Measurements from ENCODE around the gene ZNF512.
A peak's percentile ranks its signal among the peaks of the same experiment; 100 is the strongest.

Gene ZNF512

DNA sequence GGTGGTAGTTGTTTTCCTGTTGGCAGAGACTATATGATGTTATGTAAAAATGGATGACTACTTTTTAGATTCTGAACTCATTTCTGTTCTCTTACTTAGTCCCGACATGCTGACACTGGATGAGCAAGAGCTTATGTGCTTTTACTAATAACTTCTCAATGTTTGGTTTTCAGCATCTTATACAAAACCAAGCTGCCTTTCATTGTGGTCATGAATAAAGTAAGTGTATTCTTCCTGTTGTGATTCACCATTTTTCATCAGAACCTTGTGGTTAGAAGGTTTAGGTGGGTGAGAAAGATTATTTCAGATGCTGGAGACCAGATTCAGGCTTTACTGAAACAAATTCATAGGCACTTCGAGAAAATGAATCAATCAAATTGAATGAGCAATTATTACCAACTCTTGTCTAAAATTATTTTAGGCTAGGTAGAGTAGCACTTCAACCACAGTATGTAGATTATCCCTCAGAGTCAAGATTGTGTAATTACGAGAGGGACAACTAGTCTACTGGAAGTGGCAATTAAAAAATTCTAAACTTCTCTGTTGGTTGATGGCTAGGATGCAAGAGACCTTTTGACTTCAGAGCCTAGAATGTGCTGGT lies 55.3 kb downstream of the ZNF512 start:
- no peak for DNase-seq
- TF ChIP-seq GATA1 (IDR thresholded peaks at IDR 0.05; ENCODE audit: low read depth, low read length) (no peak), POLR2A (IDR thresholded peaks at IDR 0.05; ENCODE audit: low read length) (no peak)

DNA sequence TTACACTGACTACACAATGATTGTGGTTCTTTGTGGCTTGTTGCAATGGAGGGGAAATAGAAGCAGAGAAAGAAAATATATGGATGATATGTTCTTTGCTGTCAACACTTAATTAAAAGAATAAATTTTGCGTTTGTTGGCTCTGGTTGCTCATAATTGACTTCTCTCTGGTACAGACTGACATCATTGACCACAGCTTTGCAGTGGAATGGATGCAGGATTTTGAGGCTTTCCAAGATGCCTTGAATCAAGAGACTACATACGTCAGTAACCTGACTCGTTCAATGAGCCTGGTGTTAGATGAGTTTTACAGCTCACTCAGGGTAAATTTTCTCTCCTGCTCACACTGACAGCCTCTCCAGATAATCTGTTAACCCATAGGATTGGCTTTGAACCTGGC lies 55.9 kb downstream of the ZNF512 start:
- DNase-seq, result no peak
- no peak for TF ChIP-seq POLR2A (IDR thresholded peaks at IDR 0.05; ENCODE audit: low read length)
- TF ChIP-seq GATA1 (IDR thresholded peaks at IDR 0.05; ENCODE audit: low read depth, low read length), result no peak

- TF ChIP-seq POLR2A (IDR thresholded peaks at IDR 0.05; ENCODE audit: low read length) (no peak), GATA1 (IDR thresholded peaks at IDR 0.05; ENCODE audit: low read depth, low read length) (no peak)
- DNase-seq, result no peak
Observed at GRCh38 chr2:27640722-27641245, 57.9 kb downstream of the ZNF512 start.

DNA sequence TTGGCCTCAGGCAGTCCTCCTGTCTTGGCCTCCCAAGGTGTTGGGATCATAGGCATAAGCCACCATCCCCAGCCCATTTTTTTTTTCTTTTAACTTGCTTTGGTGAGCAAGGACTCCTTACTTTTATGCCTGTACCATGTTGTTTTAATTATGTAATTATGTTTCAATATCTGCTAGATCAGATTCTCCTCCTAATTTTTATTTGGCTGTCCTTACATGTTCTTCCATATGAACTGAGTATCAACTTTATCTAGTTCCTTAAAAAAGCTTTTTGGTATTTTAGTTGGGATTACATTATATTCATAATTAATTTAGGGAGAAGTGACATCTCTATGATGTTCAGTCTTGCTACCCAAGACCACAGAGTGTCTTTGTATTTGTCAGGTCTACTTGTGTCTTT lies 62.4 kb downstream of the ZNF512 start:
- TF ChIP-seq POLR2A (IDR thresholded peaks at IDR 0.05; ENCODE audit: low read length) (no peak), GATA1 (IDR thresholded peaks at IDR 0.05; ENCODE audit: low read depth, low read length) (no peak)
- DNase-seq, result no peak

DNA sequence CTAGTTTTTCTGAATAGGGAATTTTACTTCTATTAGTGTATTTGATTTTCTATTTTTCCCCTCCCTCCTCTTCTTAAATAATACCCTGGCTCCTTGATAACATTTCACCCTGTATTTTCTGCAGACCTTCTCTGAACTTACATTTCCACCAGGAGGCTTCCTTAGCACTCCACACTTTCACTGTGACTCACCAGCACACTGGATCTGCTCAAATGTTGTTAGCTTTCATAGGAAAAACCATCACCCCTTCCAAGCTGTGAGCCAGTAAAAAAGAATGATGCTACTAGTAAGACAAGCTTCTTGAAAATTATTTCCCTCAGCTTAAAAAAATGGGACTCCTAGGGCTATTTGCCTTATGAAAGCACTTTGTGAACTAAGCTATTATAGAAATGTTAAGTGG lies 64.4 kb downstream of the ZNF512 start:
- DNase-seq, result no peak
- TF ChIP-seq POLR2A (IDR thresholded peaks at IDR 0.05; ENCODE audit: low read length), result no peak
- TF ChIP-seq GATA1 (IDR thresholded peaks at IDR 0.05; ENCODE audit: low read depth, low read length), result no peak

GRCh38 chr2:27647737-27648136 lies 64.9 kb downstream of the ZNF512 start:
- DNase-seq, result no peak
- TF ChIP-seq POLR2A (IDR thresholded peaks at IDR 0.05; ENCODE audit: low read length) (no peak), GATA1 (IDR thresholded peaks at IDR 0.05; ENCODE audit: low read depth, low read length) (no peak)

GRCh38 chr2:27651056-27651455 lies 68.2 kb downstream of the ZNF512 start:
- TF ChIP-seq GATA1 (IDR thresholded peaks at IDR 0.05; ENCODE audit: low read depth, low read length) (no peak), POLR2A (IDR thresholded peaks at IDR 0.05; ENCODE audit: low read length) (no peak)
- DNase-seq, result no peak

DNA sequence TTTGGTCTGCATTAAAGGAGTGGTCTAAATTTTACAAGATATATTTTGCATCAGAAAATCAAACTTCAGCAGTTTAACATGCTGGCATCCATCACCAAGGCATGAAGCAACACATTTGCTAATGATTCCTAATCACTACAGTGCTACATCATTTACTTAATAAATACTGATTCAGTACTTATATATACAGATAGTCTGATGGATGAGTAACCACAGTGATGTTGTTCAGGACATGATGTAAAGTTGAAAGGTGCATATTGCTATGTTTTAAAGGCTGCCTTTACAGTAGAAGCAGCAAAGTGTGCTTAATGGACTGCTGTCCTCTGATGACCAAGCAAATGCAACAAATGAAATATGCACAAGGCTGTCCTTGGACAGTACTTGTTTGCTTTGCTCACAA lies 69.5 kb downstream of the ZNF512 start:
- no peak for TF ChIP-seq POLR2A (IDR thresholded peaks at IDR 0.05; ENCODE audit: low read length)
- no peak for TF ChIP-seq GATA1 (IDR thresholded peaks at IDR 0.05; ENCODE audit: low read depth, low read length)
- DNase-seq, result no peak

DNA sequence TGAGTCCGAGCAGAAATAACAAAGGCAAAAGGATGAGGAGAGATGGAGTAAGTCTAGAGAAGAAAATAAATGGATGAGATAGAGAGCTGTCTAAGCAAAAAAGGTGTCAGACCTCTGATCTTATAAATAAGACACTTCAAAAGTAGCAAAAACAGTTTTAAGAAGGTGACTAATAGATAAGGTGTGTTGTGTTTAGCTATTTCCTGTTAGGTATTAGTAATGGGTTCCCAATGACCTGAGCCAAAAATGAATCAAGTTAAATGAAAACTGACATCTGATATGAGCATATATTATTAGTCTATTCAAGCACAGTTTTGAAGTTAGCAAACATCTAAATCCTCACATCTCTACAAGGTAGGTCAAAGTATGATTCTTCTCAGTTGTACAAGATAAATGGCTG lies 69.9 kb downstream of the ZNF512 start:
- TF ChIP-seq POLR2A (IDR thresholded peaks at IDR 0.05; ENCODE audit: low read length), result no peak
- no peak for TF ChIP-seq GATA1 (IDR thresholded peaks at IDR 0.05; ENCODE audit: low read depth, low read length)
- DNase-seq, result no peak

DNA sequence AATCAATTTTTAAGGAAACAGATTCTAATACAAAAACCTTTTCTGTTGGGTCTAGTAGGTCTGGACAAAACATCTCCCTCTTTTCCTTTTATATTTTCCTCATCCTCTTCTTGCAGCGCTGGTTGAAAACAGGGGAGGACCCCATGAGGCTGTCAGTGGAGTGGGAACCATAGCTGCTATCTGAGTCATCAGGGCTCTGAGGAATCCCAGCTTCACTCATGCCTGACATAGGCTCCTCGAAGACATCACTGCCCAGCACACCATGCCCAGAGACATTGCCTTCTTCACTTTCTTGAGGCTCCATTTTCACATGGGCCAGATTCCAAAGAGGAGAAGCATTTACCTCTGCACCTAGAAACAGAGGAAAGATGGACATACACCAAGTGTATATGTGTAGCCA lies 70.6 kb downstream of the ZNF512 start:
- DNase-seq, result no peak

GRCh38 chr2:27655155-27655951 lies 72.5 kb downstream of the ZNF512 start:
- TF ChIP-seq GATA1 (IDR thresholded peaks at IDR 0.05; ENCODE audit: low read depth, low read length) (no peak), POLR2A (IDR thresholded peaks at IDR 0.05; ENCODE audit: low read length) (no peak)
- no peak for DNase-seq

More for the DNA sequence above, 70.6 kb downstream of the ZNF512 start:
- no peak for TF ChIP-seq POLR2A (IDR thresholded peaks at IDR 0.05; ENCODE audit: low read length)
- no peak for TF ChIP-seq GATA1 (IDR thresholded peaks at IDR 0.05; ENCODE audit: low read depth, low read length)

DNA sequence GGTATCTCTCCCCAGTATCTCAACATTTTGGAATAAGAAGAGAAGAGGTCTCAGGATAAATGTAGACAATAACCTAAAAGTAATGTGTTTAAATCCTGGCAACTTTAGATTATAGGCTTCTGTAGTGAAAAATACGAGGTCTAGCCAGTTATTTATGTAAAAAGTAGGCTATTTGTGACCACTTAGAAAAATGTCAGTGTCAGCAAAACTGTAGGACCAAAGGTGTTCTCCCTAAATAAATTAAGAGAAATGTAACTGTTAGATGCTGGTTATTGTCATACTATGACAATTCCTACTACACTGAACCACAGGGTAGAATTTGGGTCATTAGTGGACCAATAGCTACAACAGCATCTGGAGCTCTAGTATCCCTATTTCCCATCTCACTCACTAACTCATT lies 78.5 kb downstream of the ZNF512 start:
- no peak for TF ChIP-seq POLR2A (IDR thresholded peaks at IDR 0.05; ENCODE audit: low read length)
- no peak for TF ChIP-seq GATA1 (IDR thresholded peaks at IDR 0.05; ENCODE audit: low read depth, low read length)
- DNase-seq, result no peak

- TF ChIP-seq POLR2A (IDR thresholded peaks at IDR 0.05; ENCODE audit: low read length) (peak; percentile 80), GATA1 (IDR thresholded peaks at IDR 0.05; ENCODE audit: low read depth, low read length) (no peak)
- DNase-seq, result peak; percentile 94 to 97
Observed at GRCh38 chr2:27663285-27664153, 80.7 kb downstream of the ZNF512 start, which contains the start of the genes SLC4A1AP and SUPT7L. SLC4A1AP (plus strand) TSS chr2:27663889; CDS start chr2:27663915, 26 bp downstream. SUPT7L (minus strand) TSS chr2:27663614; CDS start chr2:27662192, 1,422 bp downstream.

- no peak for DNase-seq
- TF ChIP-seq POLR2A (IDR thresholded peaks at IDR 0.05; ENCODE audit: low read length) (no peak), GATA1 (IDR thresholded peaks at IDR 0.05; ENCODE audit: low read depth, low read length) (no peak)
Observed at GRCh38 chr2:27664154-27664574, 81.3 kb downstream of the ZNF512 start.

All from erythroblast (primary cell).